Thyroid gland (tissue), 4 donors: ENCODE data around the gene LAMA1.

Experiments used
- CTCF ChIP-seq, 6 experiments: fragments of 200-600 bp in 3 of 6; fragments of 450-650 bp in 3 of 6; sonication (generic) in 3 of 6; IDR thresholded peaks; one replicate each; pipeline ENCODE4 v1.5.1; 2016 to 2019; ENCODE audit warnings: antibody characterized with exemption in 6 of 6, mild to moderate bottlenecking in 2 of 6, inconsistent platforms in 1 of 6, moderate library complexity in 1 of 6
- POLR2A ChIP-seq, 2 donors: fragments of 450-650 bp; IDR thresholded peaks; one replicate each; pipeline ENCODE4 v1.6.1; 2017; ENCODE audit warnings: antibody characterized with exemption in 2 of 2, mild to moderate bottlenecking in 2 of 2, moderate library complexity in 1 of 2

- TF ChIP-seq CTCF (IDR thresholded peaks at IDR 0.05) (no peak), POLR2A (IDR thresholded peaks at IDR 0.05) (no peak)
These were observed 163.1 kb downstream of the LAMA1 start for GRCh38 chr18:6954501-6954900.
